ENCODE results near the gene DLG2. TPM values are rescaled to one million over a fixed set of nuclear protein-coding genes. Genes with fewer than 3 reads are reported as not detected.

Gene DLG2
- total RNA-seq, 1 donor from 2014 or later: 0.51 TPM

DNA sequence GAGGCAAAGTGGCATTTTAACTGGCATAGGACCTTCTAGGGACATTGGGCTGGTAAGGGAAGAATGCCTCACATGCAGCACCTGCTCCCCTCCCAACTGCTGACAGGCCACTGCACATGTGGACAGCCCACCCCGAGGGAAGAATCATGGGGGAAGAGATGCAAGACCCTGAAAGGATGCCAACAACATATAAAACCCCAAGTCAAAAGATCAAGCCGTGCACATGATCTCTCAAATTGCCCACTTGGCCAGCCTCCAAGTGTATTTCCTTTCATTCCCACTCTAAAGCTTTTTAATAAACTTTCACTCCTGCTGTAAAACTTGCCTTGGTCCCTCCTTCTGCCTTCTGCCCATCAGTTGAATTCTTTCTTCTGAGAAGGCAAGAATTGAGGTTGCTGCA is 1393.1 kb downstream of the DLG2 start:
- no peak for DNase-seq (ENCODE audit: low read depth in 2 of 2)

- DNase-seq (ENCODE audit: low read depth in 2 of 2): no peak
Observed at GRCh38 chr11:84232511-84232910, 1394.6 kb downstream of the DLG2 start.

DNA sequence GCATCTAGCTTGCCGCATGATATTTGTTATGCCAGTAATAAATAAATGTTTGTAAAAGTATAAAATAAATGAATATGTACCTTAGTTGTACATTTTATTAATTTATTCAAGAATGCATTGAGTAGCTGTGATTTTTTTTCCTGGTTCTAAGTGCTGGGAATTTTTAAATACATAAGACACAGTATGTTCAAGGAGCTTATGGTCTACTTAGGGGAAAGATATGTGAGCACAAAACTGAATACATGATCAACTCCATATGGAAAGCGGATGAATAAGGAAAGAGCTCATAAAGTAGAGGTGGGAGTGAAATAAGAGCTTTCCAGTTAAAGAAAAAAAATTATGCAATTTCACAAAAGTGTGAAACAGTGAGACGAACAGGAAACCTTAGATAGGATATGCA is 1396.7 kb downstream of the DLG2 start:
- DNase-seq (ENCODE audit: low read depth in 2 of 2): no peak

DNA sequence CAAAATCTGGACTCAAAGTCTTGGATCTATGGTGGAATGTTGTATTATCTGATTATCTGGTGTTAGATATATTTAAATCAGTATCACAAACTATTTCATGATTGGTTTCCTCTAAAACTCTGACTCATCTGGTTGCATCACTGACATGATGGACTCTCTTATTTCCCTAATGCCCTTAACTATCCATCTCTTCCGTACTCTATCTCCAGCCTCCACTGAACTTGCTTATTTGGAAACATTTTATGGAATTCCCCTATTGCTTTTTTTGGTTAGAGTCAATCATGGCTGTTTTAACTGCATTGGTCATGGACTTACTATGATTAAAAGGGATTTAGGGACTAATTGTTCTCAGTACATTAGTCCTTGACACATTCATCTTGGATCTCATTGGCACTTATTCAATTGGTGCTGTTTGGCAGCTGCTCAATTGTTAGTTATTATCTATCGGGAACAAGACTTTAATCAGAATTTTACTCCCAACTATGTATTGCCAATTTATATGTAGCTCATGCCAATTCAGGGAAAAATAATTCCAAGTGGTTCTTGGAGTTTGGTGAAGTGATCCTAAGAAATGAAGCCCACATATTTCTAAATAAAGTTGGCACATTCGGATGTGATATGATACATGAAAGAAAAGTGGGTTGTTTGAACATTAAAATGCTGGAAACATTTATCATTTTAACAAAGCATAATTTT is 1399.0 kb downstream of the DLG2 start:
- no peak for DNase-seq (ENCODE audit: low read depth in 2 of 2)

GRCh38 chr11:84224042-84224441 is 1403.1 kb downstream of the DLG2 start:
- no peak for DNase-seq (ENCODE audit: low read depth in 2 of 2)

GRCh38 chr11:84218318-84218717 is 1408.8 kb downstream of the DLG2 start:
- no peak for DNase-seq (ENCODE audit: low read depth in 2 of 2)

DNA sequence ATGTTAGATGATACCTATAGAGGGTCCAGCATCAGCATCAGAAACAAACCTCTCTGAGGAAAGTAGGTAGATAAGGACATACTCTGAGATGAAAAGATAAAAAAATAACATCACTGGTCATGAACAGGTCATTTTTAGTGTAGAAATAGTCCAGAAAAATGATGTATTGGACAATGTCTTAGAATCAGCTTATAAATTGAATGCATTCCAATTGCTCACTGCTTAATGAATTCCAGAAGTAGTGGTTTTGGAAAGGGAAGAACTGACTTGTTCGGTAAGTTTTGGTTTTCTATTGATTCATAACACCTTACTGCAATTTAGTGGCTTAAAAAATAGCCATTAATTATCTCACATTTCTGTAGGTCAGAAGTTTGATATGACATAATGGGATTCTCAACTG is 1411.5 kb downstream of the DLG2 start:
- DNase-seq (ENCODE audit: low read depth in 2 of 2): no peak

- DNase-seq (ENCODE audit: low read depth in 2 of 2): no peak
Observed at GRCh38 chr11:84214557-84214956, 1412.6 kb downstream of the DLG2 start.

- no peak for DNase-seq (ENCODE audit: low read depth in 2 of 2)
Observed at GRCh38 chr11:84212468-84213390, 1414.4 kb downstream of the DLG2 start.

- no peak for DNase-seq (ENCODE audit: low read depth in 2 of 2)
Observed at GRCh38 chr11:84211896-84212295, 1415.2 kb downstream of the DLG2 start.

GRCh38 chr11:84194696-84195095 is 1432.4 kb downstream of the DLG2 start:
- DNase-seq (ENCODE audit: low read depth in 2 of 2): no peak

DNA sequence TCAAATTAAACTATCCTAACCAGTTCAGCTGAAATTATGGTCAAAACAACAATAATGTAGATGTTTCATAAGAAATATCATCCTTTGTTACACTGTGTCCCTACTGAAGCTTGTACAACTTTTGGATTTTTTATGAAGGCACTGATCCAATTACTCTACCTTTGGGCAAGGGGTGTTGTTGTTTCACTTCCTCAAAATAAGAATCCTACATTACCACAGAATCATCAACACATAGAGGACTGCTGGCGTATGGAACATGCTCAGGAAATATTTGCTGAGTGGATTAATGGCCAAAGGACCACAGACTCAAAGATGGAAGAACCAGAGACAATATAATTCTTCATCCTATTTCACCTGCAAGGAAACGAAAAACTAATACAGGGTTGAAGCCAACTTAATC is 1433.4 kb downstream of the DLG2 start:
- DNase-seq (ENCODE audit: low read depth in 2 of 2): no peak

- DNase-seq (ENCODE audit: low read depth in 2 of 2): no peak
Observed at GRCh38 chr11:84188521-84188920, 1438.6 kb downstream of the DLG2 start.

DNA sequence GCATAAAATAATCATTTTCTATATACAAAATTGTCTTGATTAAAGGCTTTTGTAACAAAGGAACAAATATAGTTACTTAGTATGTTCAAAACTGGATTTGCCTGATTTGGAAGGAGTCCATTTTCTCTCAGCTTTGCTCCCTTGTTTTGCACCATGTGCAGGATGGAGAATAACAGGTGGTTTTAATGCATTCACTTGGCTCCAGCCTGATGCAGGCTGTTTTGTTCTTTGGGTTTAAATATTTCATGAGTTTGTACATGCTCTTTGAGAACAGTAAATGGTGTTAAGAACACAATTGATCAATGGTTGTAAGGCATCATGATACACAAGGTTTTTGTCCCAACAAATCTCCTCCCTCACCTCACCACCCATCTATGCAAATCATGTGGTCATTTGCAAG is 1454.1 kb downstream of the DLG2 start:
- no peak for DNase-seq (ENCODE audit: low read depth in 2 of 2)

GRCh38 chr11:84165139-84165538 is 1462.0 kb downstream of the DLG2 start:
- DNase-seq (ENCODE audit: low read depth in 2 of 2): no peak

DNA sequence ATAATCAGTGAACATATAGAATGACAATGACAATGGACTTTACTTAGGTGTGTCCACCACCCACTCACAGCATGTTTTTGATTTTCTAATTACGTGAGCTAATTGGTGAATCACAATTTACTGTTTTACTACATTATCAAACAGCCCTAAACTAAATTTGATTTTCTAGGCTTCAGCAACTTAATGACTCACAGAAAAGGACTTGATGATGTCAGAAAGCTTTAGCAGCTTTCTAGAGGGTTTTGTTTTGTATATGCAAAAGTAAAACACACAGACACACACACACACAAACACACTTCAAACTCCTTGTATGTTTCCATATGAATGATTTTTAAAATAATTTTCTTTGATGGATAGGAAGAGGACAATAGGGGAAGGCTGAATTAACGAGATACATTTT is 1462.4 kb downstream of the DLG2 start:
- no peak for DNase-seq (ENCODE audit: low read depth in 2 of 2)

GRCh38 chr11:84163116-84163515 is 1464.0 kb downstream of the DLG2 start:
- no peak for DNase-seq (ENCODE audit: low read depth in 2 of 2)

DNA sequence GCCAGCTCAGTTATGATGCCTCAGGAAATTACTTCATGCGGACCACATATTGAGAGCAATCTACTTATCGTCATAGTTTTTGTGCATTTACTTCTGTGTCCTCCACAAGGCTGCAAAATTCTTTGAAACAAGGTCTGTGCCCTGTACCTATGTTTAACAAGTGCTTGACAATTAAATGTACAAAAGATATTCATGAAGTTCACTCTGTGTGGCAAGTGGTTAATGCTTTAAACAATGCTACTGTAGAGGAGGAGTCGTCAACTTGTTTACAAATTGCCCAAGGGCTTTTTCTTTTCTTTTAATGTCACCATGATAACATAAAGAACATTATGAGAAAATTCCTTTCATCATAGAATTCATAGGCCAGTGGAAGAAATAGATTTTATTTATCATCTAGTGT is 1469.5 kb downstream of the DLG2 start:
- no peak for DNase-seq (ENCODE audit: low read depth in 2 of 2)

DNA sequence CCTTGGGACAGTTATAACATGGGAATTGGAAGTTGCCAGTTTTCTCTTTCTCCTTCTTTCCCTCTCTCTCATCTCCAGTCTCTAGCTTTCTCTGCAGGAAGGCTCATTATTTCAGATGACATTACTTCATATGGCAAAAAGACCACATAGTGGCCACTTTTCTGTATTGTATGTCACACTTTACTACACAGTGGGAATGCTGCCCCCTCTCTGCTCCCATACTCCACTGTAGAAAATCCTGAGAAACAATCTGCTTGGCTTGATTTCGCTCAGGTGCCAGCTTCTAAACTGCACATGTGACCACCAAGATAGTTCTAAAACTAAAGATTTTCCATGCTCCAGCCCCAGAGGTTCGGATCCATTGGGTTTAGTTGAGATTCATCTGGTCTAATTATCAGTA is 1480.3 kb downstream of the DLG2 start:
- DNase-seq (ENCODE audit: low read depth in 2 of 2): no peak

GRCh38 chr11:84145616-84146185 is 1481.4 kb downstream of the DLG2 start:
- DNase-seq (ENCODE audit: low read depth in 2 of 2): no peak

DNA sequence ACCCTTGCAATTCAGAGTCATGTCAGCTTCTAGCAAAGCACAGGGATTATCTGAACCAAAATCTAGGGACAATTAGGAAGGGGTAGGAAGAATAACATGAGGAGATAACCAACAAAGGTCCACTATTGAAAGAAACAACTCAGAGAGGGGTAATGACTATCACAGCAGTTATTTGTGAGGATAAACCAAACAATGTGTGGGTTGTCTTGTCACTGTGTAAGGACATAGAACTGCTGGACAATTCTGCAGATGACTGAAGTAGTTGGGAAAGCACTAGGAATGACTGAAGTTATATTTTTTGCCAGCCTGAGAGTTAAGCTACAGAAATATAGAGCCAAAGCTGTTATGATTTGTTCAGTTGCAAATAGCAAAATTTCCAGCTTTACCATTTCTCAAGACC is 1482.6 kb downstream of the DLG2 start:
- DNase-seq (ENCODE audit: low read depth in 2 of 2): no peak

GRCh38 chr11:84142411-84142810 is 1484.7 kb downstream of the DLG2 start:
- no peak for DNase-seq (ENCODE audit: low read depth in 2 of 2)

All from dermis microvascular lymphatic vessel endothelial cell (primary cell).